Tibial nerve (tissue), 4 donors: ENCODE measurements around the gene PDC. TPM values are rescaled to one million over a fixed set of nuclear protein-coding genes. Genes with fewer than 3 reads are reported as not detected.

ENCODE experiments used
- DNase-seq, 2 donors: peaks; one replicate each; pipeline ENCODE4 v3.0.0-alpha.2; 2019; ENCODE audit warnings: low spot score in 2 of 2
- H3K27ac ChIP-seq, 4 donors: fragments of 200-600 bp; sonication (generic) in 3 of 4; one replicate each; pipeline ENCODE4 v1.5.1; 2017 to 2019; ENCODE audit warnings: mild to moderate bottlenecking in 1 of 4
- H3K27me3 ChIP-seq, 2 donors: fragments of 200-600 bp; sonication (generic) in 1 of 2; one replicate each; pipeline versions ENCODE4 v1.5.1 to v1.6.0; 2017 to 2019
- H3K36me3 ChIP-seq, 3 donors: fragments of 200-600 bp; sonication (generic); one replicate each; pipeline ENCODE4 v1.5.1; 2018 to 2019
- H3K4me1 ChIP-seq, 4 donors: fragments of 200-600 bp; sonication (generic) in 3 of 4; one replicate each; pipeline ENCODE4 v1.5.1; 2017 to 2019
- H3K4me3 ChIP-seq, 4 donors: fragments of 200-600 bp; sonication (generic) in 3 of 4; one replicate each; pipeline ENCODE4 v1.5.1; 2017 to 2019; ENCODE audit warnings: mild to moderate bottlenecking in 1 of 4, moderate library complexity in 1 of 4
- H3K9me3 ChIP-seq, 4 donors: fragments of 200-600 bp; sonication (generic) in 3 of 4; one replicate each; pipeline ENCODE4 v1.5.1; 2017 to 2019
- CTCF ChIP-seq, 5 experiments: fragments of 200-600 bp in 3 of 5; fragments of 450-650 bp in 2 of 5; sonication (generic) in 3 of 5; IDR thresholded peaks; one replicate each; pipeline ENCODE4 v1.5.1; 2016 to 2019; ENCODE audit warnings: antibody characterized with exemption in 5 of 5, mild to moderate bottlenecking in 3 of 5, moderate library complexity in 2 of 5
- EP300 ChIP-seq, 2 donors: sonication (generic); formaldehyde crosslinking; IDR thresholded peaks; one replicate each; pipeline ENCODE4 v1.6.1; 2017; ENCODE audit warnings: antibody characterized with exemption in 2 of 2, mild to moderate bottlenecking in 1 of 2
- POLR2A ChIP-seq, 2 donors: fragments of 450-650 bp; IDR thresholded peaks; one replicate each; pipeline ENCODE4 v1.6.1; 2017; ENCODE audit warnings: antibody characterized with exemption in 2 of 2, mild to moderate bottlenecking in 2 of 2, moderate library complexity in 2 of 2
- WGBS, 2 donors: methylation state at CpG; one replicate each; pipeline ENCODE4 v1.1.5; 2018; 5-methylcytosine and 5-hydroxymethylcytosine counted together
- total RNA-seq, 4 donors: library from RNA; depleted of rRNA; stranded (reverse); fragments of >200 nt; gene quantifications; one replicate each; pipeline ENCODE4 v1.1.0, GENCODE V29; 2016

Gene PDC
- total RNA-seq, 4 donors from 2014 or later: not detected

GRCh38 chr1:186446152-186446551 is 14.8 kb downstream of the PDC start:
- no peak overlapping the region for H3K27ac ChIP-seq
- WGBS, 2 donors: 92 to 94% methylated on average over 4 of the region's 4 CpGs
- H3K27me3 ChIP-seq: no peaks in the 10 kb centered on the region
- TF ChIP-seq POLR2A (IDR thresholded peaks at IDR 0.05): no peak
- TF ChIP-seq CTCF (IDR thresholded peaks at IDR 0.05): no peak
- no peak for TF ChIP-seq EP300 (IDR thresholded peaks at IDR 0.05)
- H3K4me3 ChIP-seq: no peak overlapping the region
- no peaks in the 10 kb centered on the region for H3K36me3 ChIP-seq
- no peaks in the 10 kb centered on the region for H3K9me3 ChIP-seq
- DNase-seq: no peak
- H3K4me1 ChIP-seq: no peaks in the 10 kb centered on the region

- no peaks in the 10 kb centered on the region for H3K27me3 ChIP-seq
- no peak for DNase-seq
- TF ChIP-seq CTCF (IDR thresholded peaks at IDR 0.05): no peak
- no peak for TF ChIP-seq POLR2A (IDR thresholded peaks at IDR 0.05)
- TF ChIP-seq EP300 (IDR thresholded peaks at IDR 0.05): no peak
- H3K9me3 ChIP-seq: no peaks in the 10 kb centered on the region
- 97% methylated on average over 2 of the region's 2 CpGs for WGBS, 2 donors
- no peak overlapping the region for H3K4me3 ChIP-seq
- no peak overlapping the region for H3K27ac ChIP-seq
- no peaks in the 10 kb centered on the region for H3K36me3 ChIP-seq
- H3K4me1 ChIP-seq: no peaks in the 10 kb centered on the region
Measured at GRCh38 chr1:186443638-186444037, 17.3 kb downstream of the PDC start.

- H3K27ac ChIP-seq: no peak overlapping the region
- no peaks in the 10 kb centered on the region for H3K27me3 ChIP-seq
- TF ChIP-seq CTCF (IDR thresholded peaks at IDR 0.05): no peak
- TF ChIP-seq POLR2A (IDR thresholded peaks at IDR 0.05): no peak
- no peak for TF ChIP-seq EP300 (IDR thresholded peaks at IDR 0.05)
- 44 to 50% methylated on average over 1 of the region's 1 CpG for WGBS, 2 donors
- no peak for DNase-seq
- no peaks in the 10 kb centered on the region for H3K9me3 ChIP-seq
- no peaks in the 10 kb centered on the region for H3K36me3 ChIP-seq
- no peak overlapping the region for H3K4me3 ChIP-seq
- no peaks in the 10 kb centered on the region for H3K4me1 ChIP-seq
Measured at GRCh38 chr1:186442651-186443375, 18.1 kb downstream of the PDC start.

- TF ChIP-seq CTCF (IDR thresholded peaks at IDR 0.05): no peak
- Histone ChIP-seq H3K4me1 (no peaks in the 10 kb centered on the region), H3K27me3 (no peaks in the 10 kb centered on the region), H3K9me3 (no peaks in the 10 kb centered on the region), H3K27ac (no peak overlapping the region), H3K4me3 (no peak overlapping the region), H3K36me3 (peaks cover 0 to 15% (median 0%) of the 10 kb centered on the region in 3 donors)
- no peak for DNase-seq
- WGBS, 2 donors: 47 to 58% methylated on average over 3 of the region's 3 CpGs
Measured at GRCh38 chr1:186440584-186440983, 20.3 kb downstream of the PDC start.

GRCh38 chr1:186438567-186438966 is 22.3 kb downstream of the PDC start:
- no peaks in the 10 kb centered on the region for H3K4me1 ChIP-seq
- H3K9me3 ChIP-seq: no peaks in the 10 kb centered on the region
- no peak for DNase-seq
- 79 to 84% methylated on average over 5 of the region's 5 CpGs for WGBS, 2 donors
- H3K36me3 ChIP-seq: peaks cover 0 to 15% (median 0%) of the 10 kb centered on the region in 3 donors
- H3K27ac ChIP-seq: no peak overlapping the region
- TF ChIP-seq POLR2A (IDR thresholded peaks at IDR 0.05): no peak
- no peak for TF ChIP-seq EP300 (IDR thresholded peaks at IDR 0.05)
- TF ChIP-seq CTCF (IDR thresholded peaks at IDR 0.05): no peak
- H3K4me3 ChIP-seq: no peak overlapping the region
- H3K27me3 ChIP-seq: no peaks in the 10 kb centered on the region
